Measurements from ENCODE around the gene APMAP. TPM values are rescaled to one million over a fixed set of nuclear protein-coding genes. Genes with fewer than 3 reads are reported as not detected.

APMAP gene
- total and polyA plus RNA-seq, 2 experiments from 2014 or later = 110 to 123 TPM

- peaks cover 28% of the 10 kb centered on the region for H3K4me1 ChIP-seq (ENCODE audit: insufficient read depth)
- peaks cover 5% of the 10 kb centered on the region for H3K79me2 ChIP-seq
- H3K27ac ChIP-seq = peak overlapping the region; percentile 45
- peak; percentile 61 for DNase-seq (ENCODE audit: low spot score)
- H3K27me3 ChIP-seq = no peaks in the 10 kb centered on the region
- H3K9me2 ChIP-seq (replicated peaks; ENCODE audit: insufficient read depth) = no peaks in the 10 kb centered on the region
- H3K4me3 ChIP-seq = no peak overlapping the region
- peak overlapping the region; percentile 51 for H3K4me2 ChIP-seq
- WGBS (ENCODE audit: low lambda C conversion rate, missing lambda C conversion rate) = 68% methylated on average over 9 of the region's 9 CpGs
- peaks cover 7% of the 10 kb centered on the region for H4K20me1 ChIP-seq (ENCODE audit: insufficient read depth, poor library complexity, severe bottlenecking)
- no peak overlapping the region for H2AFZ ChIP-seq
- no peaks in the 10 kb centered on the region for H3K36me3 ChIP-seq (replicated peaks; ENCODE audit: insufficient read depth, low read depth)
- H3K9me3 ChIP-seq (ENCODE audit: low read depth) = no peaks in the 10 kb centered on the region
- no peak for TF ChIP-seq EZH2phosphoT487 (IDR thresholded peaks at IDR 0.05; ENCODE audit: low read depth, severe bottlenecking, unreplicated experiment)
These were observed 47.3 kb upstream of the APMAP start for GRCh38 chr20:25039697-25040437.

GRCh38 chr20:25038591-25039015 lies 46.1 kb upstream of the APMAP start:
- no peak overlapping the region for H3K4me2 ChIP-seq
- no peaks in the 10 kb centered on the region for H3K27me3 ChIP-seq
- no peaks in the 10 kb centered on the region for H3K36me3 ChIP-seq (replicated peaks; ENCODE audit: insufficient read depth, low read depth)
- no peaks in the 10 kb centered on the region for H3K9me3 ChIP-seq (ENCODE audit: low read depth)
- H3K79me2 ChIP-seq = peaks cover 8% of the 10 kb centered on the region
- no peak for DNase-seq (ENCODE audit: low spot score)
- H3K4me3 ChIP-seq = no peak overlapping the region
- 91% methylated on average over 6 of the region's 6 CpGs for WGBS (ENCODE audit: low lambda C conversion rate, missing lambda C conversion rate)
- H3K27ac ChIP-seq = no peak overlapping the region
- H2AFZ ChIP-seq = no peak overlapping the region
- H3K9me2 ChIP-seq (replicated peaks; ENCODE audit: insufficient read depth) = no peaks in the 10 kb centered on the region
- H4K20me1 ChIP-seq (ENCODE audit: insufficient read depth, poor library complexity, severe bottlenecking) = peaks cover 7% of the 10 kb centered on the region
- peaks cover 32% of the 10 kb centered on the region for H3K4me1 ChIP-seq (ENCODE audit: insufficient read depth)
- TF ChIP-seq, protein P1, sequence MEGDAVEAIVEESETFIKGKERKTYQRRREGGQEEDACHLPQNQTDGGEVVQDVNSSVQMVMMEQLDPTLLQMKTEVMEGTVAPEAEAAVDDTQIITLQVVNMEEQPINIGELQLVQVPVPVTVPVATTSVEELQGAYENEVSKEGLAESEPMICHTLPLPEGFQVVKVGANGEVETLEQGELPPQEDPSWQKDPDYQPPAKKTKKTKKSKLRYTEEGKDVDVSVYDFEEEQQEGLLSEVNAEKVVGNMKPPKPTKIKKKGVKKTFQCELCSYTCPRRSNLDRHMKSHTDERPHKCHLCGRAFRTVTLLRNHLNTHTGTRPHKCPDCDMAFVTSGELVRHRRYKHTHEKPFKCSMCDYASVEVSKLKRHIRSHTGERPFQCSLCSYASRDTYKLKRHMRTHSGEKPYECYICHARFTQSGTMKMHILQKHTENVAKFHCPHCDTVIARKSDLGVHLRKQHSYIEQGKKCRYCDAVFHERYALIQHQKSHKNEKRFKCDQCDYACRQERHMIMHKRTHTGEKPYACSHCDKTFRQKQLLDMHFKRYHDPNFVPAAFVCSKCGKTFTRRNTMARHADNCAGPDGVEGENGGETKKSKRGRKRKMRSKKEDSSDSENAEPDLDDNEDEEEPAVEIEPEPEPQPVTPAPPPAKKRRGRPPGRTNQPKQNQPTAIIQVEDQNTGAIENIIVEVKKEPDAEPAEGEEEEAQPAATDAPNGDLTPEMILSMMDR (IDR thresholded peaks at IDR 0.05; ENCODE audit: poor library complexity) = no peak
- TF ChIP-seq EZH2 (IDR thresholded peaks at IDR 0.05; ENCODE audit: borderline replicate concordance) = no peak
- no peak for TF ChIP-seq EZH2phosphoT487 (IDR thresholded peaks at IDR 0.05; ENCODE audit: low read depth, severe bottlenecking, unreplicated experiment)

DNA sequence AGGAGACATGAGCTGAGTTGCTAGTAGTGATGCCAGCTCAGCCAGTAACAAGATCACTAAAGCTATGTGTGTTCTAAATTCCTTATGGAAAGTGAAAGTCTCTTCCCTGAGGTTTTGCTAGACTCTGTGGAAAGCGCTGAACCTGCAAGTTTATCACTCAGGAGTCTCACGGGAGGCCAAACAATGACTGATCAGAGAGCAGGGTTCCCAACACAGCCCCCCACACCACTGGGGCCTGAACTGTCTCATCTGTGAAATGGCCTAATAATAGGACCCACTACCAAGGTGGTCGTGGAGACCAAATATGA lies 45.5 kb upstream of the APMAP start:
- Histone ChIP-seq H3K9me2 (replicated peaks; ENCODE audit: insufficient read depth) (no peaks in the 10 kb centered on the region), H3K27me3 (no peaks in the 10 kb centered on the region), H4K20me1 (ENCODE audit: insufficient read depth, poor library complexity, severe bottlenecking) (peaks cover 7% of the 10 kb centered on the region), H3K9me3 (ENCODE audit: low read depth) (no peaks in the 10 kb centered on the region), H3K4me3 (no peak overlapping the region), H3K4me1 (ENCODE audit: insufficient read depth) (peaks cover 37% of the 10 kb centered on the region), H3K79me2 (peaks cover 8% of the 10 kb centered on the region), H3K27ac (no peak overlapping the region), H2AFZ (no peak overlapping the region), H3K4me2 (no peak overlapping the region), H3K36me3 (replicated peaks; ENCODE audit: insufficient read depth, low read depth) (no peaks in the 10 kb centered on the region)
- WGBS (ENCODE audit: low lambda C conversion rate, missing lambda C conversion rate) = 71% methylated on average over 3 of the region's 3 CpGs
- no peak for DNase-seq (ENCODE audit: low spot score)
- no peak for TF ChIP-seq EZH2 (IDR thresholded peaks at IDR 0.05; ENCODE audit: borderline replicate concordance)
- TF ChIP-seq, protein P1 (IDR thresholded peaks at IDR 0.05; ENCODE audit: poor library complexity) = no peak
- TF ChIP-seq EZH2phosphoT487 (IDR thresholded peaks at IDR 0.05; ENCODE audit: low read depth, severe bottlenecking, unreplicated experiment) = no peak

DNA sequence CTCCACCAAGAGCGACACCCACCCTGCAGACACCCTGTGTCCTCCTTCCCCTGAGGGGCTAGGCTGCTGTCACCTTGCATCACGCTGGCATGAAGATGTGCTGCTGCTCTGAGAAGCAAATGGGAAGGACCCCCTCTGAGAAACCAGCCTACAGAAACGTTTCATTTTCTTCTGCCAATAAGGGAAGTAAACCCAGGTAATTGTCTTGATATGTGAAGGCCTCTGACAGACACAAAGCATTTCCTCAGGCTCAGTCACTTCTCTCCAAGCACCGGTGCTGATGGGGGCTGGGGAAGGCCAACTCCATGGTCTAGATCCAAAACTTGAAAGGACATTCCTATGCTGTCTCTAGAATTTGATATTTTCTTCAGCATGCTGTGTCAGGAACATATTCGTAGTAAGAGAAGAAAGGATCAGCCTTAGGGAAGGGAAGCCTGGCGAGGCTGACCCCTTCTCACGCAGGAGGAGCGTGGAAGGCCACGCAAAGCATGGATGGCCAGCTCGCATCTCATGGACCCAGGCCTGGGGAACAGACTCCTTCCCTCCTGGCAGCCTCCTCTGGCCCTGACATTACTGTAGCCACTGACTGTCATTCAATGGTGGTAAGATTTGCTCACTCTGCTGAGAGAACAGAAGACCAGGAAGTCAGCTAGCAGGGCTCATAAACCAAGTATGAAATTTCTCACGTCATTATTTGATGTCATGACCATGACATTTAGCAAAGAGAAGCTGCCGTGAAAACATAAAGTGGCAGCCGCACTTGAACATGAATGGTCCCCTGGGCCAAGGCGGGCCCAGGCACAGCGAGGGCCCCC lies 44.9 kb upstream of the APMAP start:
- Histone ChIP-seq H3K4me2 (no peak overlapping the region), H2AFZ (no peak overlapping the region), H3K9me2 (replicated peaks; ENCODE audit: insufficient read depth) (no peaks in the 10 kb centered on the region), H3K4me1 (ENCODE audit: insufficient read depth) (peaks cover 43% of the 10 kb centered on the region), H3K27ac (no peak overlapping the region), H3K9me3 (ENCODE audit: low read depth) (no peaks in the 10 kb centered on the region), H3K36me3 (replicated peaks; ENCODE audit: insufficient read depth, low read depth) (no peaks in the 10 kb centered on the region), H4K20me1 (ENCODE audit: insufficient read depth, poor library complexity, severe bottlenecking) (peaks cover 4% of the 10 kb centered on the region), H3K27me3 (no peaks in the 10 kb centered on the region), H3K4me3 (no peak overlapping the region), H3K79me2 (peaks cover 8% of the 10 kb centered on the region)
- TF ChIP-seq EZH2 (IDR thresholded peaks at IDR 0.05; ENCODE audit: borderline replicate concordance) = no peak
- TF ChIP-seq, protein P1 (IDR thresholded peaks at IDR 0.05; ENCODE audit: poor library complexity) = no peak
- no peak for TF ChIP-seq EZH2phosphoT487 (IDR thresholded peaks at IDR 0.05; ENCODE audit: low read depth, severe bottlenecking, unreplicated experiment)
- 92% methylated on average over 15 of the region's 15 CpGs for WGBS (ENCODE audit: low lambda C conversion rate, missing lambda C conversion rate)
- no peak for DNase-seq (ENCODE audit: low spot score)
